K562 (cell line): Measurements from ENCODE around the gene PGAP2. TPM values are rescaled to one million over a fixed set of nuclear protein-coding genes. Genes with fewer than 3 reads are reported as not detected.
A peak's percentile ranks its signal among the peaks of the same experiment; 100 is the strongest.

Experiments used
- CBFA2T2 ChIP-seq: fragments of 450-650 bp; conservative IDR thresholded peaks from 2 replicates; pipeline ENCODE4 v1.6.1; 2017; ENCODE audit warnings: mild to moderate bottlenecking
- CBFA2T3 ChIP-seq: fragments of 450-650 bp; IDR thresholded peaks from 2 replicates; pipeline ENCODE4 v1.6.1; 2017
- E2F1 ChIP-seq: sonication (generic); formaldehyde crosslinking; IDR thresholded peaks from 2 replicates; pipeline ENCODE4 v1.8.1; 2023; ENCODE audit warnings: mild to moderate bottlenecking, missing genetic modification reagents, moderate library complexity
- EGR1 ChIP-seq: fragments of 450-650 bp; conservative IDR thresholded peaks from 2 replicates; pipeline ENCODE4 v1.6.1; 2017; ENCODE audit warnings: mild to moderate bottlenecking
- FOXO4 ChIP-seq: fragments of 450-650 bp; formaldehyde crosslinking; IDR thresholded peaks from 2 replicates; pipeline ENCODE4 v1.4.0; 2020; ENCODE audit warnings: mild to moderate bottlenecking, moderate library complexity
- HCFC1 ChIP-seq: IDR thresholded peaks from 2 replicates; pipeline ENCODE4 v1.6.1; 2012; ENCODE audit warnings: low read depth, low read length, improper control_type of control experiment
- HLTF ChIP-seq: fragments of 450-650 bp; IDR thresholded peaks from 2 replicates; pipeline ENCODE4 v1.6.1; 2016
- MNT ChIP-seq, 2 experiments: fragments of 450-650 bp; conservative IDR thresholded peaks; 2 replicates each; pipeline ENCODE4 v1.6.1; 2017; ENCODE audit warnings: mild to moderate bottlenecking in 2 of 2, moderate library complexity in 2 of 2
- NR2C2 ChIP-seq, 2 experiments: fragments of 200-800 bp in 1 of 2; sonication (Bioruptor generic) in 1 of 2; sonication (generic) in 1 of 2; formaldehyde crosslinking in 1 of 2; IDR thresholded peaks; 2 replicates each; pipeline versions ENCODE4 v1.6.1 to v1.8.0; 2016 to 2022; ENCODE audit warnings: mild to moderate bottlenecking in 1 of 2, missing compliant biosample characterization in 1 of 2, missing genetic modification characterization in 1 of 2, missing genetic modification reagents in 1 of 2
- PATZ1 ChIP-seq: fragments of 250-450 bp; sonication (Bioruptor Pico); IDR thresholded peaks from 2 replicates; pipeline ENCODE4 v1.5.0; 2020; ENCODE audit warnings: mild to moderate bottlenecking, borderline replicate concordance
- PHF21A ChIP-seq: fragments of 450-650 bp; IDR thresholded peaks from 2 replicates; pipeline ENCODE4 v1.6.1; 2017; ENCODE audit warnings: low read depth, borderline replicate concordance
- POLR2H ChIP-seq: IDR thresholded peaks from 2 replicates; pipeline ENCODE4 v1.6.1; 2016; ENCODE audit warnings: missing genetic modification characterization, low read depth, mild to moderate bottlenecking, control low read depth, missing compliant biosample characterization, moderate library complexity
- TFAM ChIP-seq: fragments of 250-450 bp; sonication (Bioruptor Pico); conservative IDR thresholded peaks from 2 replicates; pipeline ENCODE4 v1.5.0; 2021; ENCODE audit warnings: mild to moderate bottlenecking, moderate library complexity
- U2AF1 ChIP-seq: fragments of 200-400 bp; formaldehyde crosslinking; optimal IDR thresholded peaks from 2 replicates; pipeline ENCODE3; 2017; ENCODE audit warnings: mild to moderate bottlenecking, low read depth, low read length, moderate library complexity
- ZBTB7A ChIP-seq: IDR thresholded peaks from 2 replicates; pipeline ENCODE4 v1.6.1; 2011; ENCODE audit warnings: low read depth, mild to moderate bottlenecking, low read length, moderate library complexity, borderline replicate concordance; ENCODE audit not compliant: control insufficient read depth
- ZNF263 ChIP-seq: sonication (generic); formaldehyde crosslinking; IDR thresholded peaks from 2 replicates; pipeline ENCODE4 v1.8.0; 2022; ENCODE audit warnings: mild to moderate bottlenecking, missing genetic modification reagents, borderline replicate concordance
- polyA plus RNA-seq, 8 experiments: library from polyadenylated mRNA; depleted of rRNA in 4 of 8; stranded (reverse) in 5 of 8; unstranded in 3 of 8; fragments of >200 nt; fragmentation: Nextera tagmentation in 2 of 8; fragmentation: Illumina TruSeq in 1 of 8; extraction: Ambion mirVana in 2 of 8; extraction: Trizol in 1 of 8; gene quantifications; 2 replicates each; pipeline versions ENCODE4 v1.2.1 to v1.2.3, GENCODE V29; 2011 to 2014; ENCODE audit warnings: inconsistent platforms in 1 of 8, missing spikeins in 1 of 8
- total RNA-seq, 7 experiments: library from RNA; depleted of rRNA in 6 of 7; stranded (reverse); fragments of >200 nt in 6 of 7; fragmentation: Illumina TruSeq in 2 of 7; extraction: Trizol in 2 of 7; gene quantifications; 2 replicates each; pipeline versions ENCODE4 v1.2.1 to v1.2.3, GENCODE V29; 2011 to 2021; ENCODE audit warnings: low replicate concordance in 1 of 7

Gene PGAP2
- total and polyA plus RNA-seq, 9 of the 15 experiments (the other 6 are each of a cell fraction or from before 2014, with no cell fraction given): 17.9 to 47.2 (median 33.7) TPM

GRCh38 chr11:3841426-3842350, 33.3 kb downstream of the PGAP2 start (continued):
- no peak for TF ChIP-seq PATZ1
- no peak for TF ChIP-seq U2AF1
- no peak for TF ChIP-seq HCFC1
- TF ChIP-seq TFAM (CRISPR knock-in tag): no peak
- TF ChIP-seq CBFA2T2: no peak
- TF ChIP-seq PHF21A: no peak
- TF ChIP-seq FOXO4 (CRISPR knock-in tag): no peak
- TF ChIP-seq ZBTB7A: peak; percentile 98
- TF ChIP-seq CBFA2T3: 0 out of 2 replicates have a peak, but pooled peaks have one; percentile 36
- TF ChIP-seq E2F1 (CRISPR knock-in tag): peak; percentile 64
- no peak; the same call in 1 of the 2 replicates for TF ChIP-seq ZNF263 (CRISPR knock-in tag)
- peak; percentile 88 to 90 for TF ChIP-seq MNT (conservative IDR thresholded peaks at IDR 0.05)
- TF ChIP-seq NR2C2 (CRISPR knock-in tag; IDR thresholded peaks at IDR 0.05): no peak
- TF ChIP-seq NR2C2 (tag; IDR thresholded peaks at IDR 0.05): peak; percentile 65
- TF ChIP-seq HLTF: peak; percentile 35; the same call in 1 of the 2 replicates
- TF ChIP-seq EGR1: peak; percentile 84
- TF ChIP-seq POLR2H (tag): peak; percentile 38; the same call in 1 of the 2 replicates
